Suprapubic skin (tissue), 4 donors: ENCODE results near the gene CHSY1. TPM values are rescaled to one million over a fixed set of nuclear protein-coding genes. Genes with fewer than 3 reads are reported as not detected.
A peak's percentile ranks its signal among the peaks of the same experiment; 100 is the strongest.

Source experiments
- DNase-seq, 2 donors: peaks; one replicate each; pipeline ENCODE4 v3.0.0-alpha.2; 2019; ENCODE audit warnings: low spot score in 2 of 2
- H3K27ac ChIP-seq: fragments of 200-600 bp; sonication (generic); one replicate; pipeline ENCODE4 v1.5.1; 2019
- H3K27me3 ChIP-seq: fragments of 200-600 bp; sonication (generic); one replicate; pipeline ENCODE4 v1.5.1; 2019
- H3K36me3 ChIP-seq: fragments of 200-600 bp; sonication (generic); one replicate; pipeline ENCODE4 v1.5.1; 2019
- H3K4me1 ChIP-seq: fragments of 200-600 bp; sonication (generic); one replicate; pipeline ENCODE4 v1.5.1; 2019
- H3K4me3 ChIP-seq: fragments of 200-600 bp; sonication (generic); one replicate; pipeline ENCODE4 v1.5.1; 2019; ENCODE audit warnings: mild to moderate bottlenecking
- H3K9me3 ChIP-seq: fragments of 200-600 bp; sonication (generic); one replicate; pipeline ENCODE4 v1.5.1; 2019
- EP300 ChIP-seq: sonication (generic); formaldehyde crosslinking; IDR thresholded peaks from one replicate; pipeline ENCODE4 v1.6.1; 2017; ENCODE audit warnings: antibody characterized with exemption
- POLR2A ChIP-seq, 2 donors: fragments of 450-650 bp; IDR thresholded peaks; one replicate each; pipeline ENCODE4 v1.6.1; 2017; ENCODE audit warnings: antibody characterized with exemption in 2 of 2, mild to moderate bottlenecking in 2 of 2, moderate library complexity in 2 of 2
- POLR2AphosphoS5 ChIP-seq, 3 donors: sonication (generic); formaldehyde crosslinking; IDR thresholded peaks; one replicate each; pipeline ENCODE4 v1.6.1; 2017; ENCODE audit warnings: antibody characterized with exemption in 3 of 3
- WGBS: methylation state at CpG from one replicate; pipeline ENCODE4 v1.1.5; 2018; 5-methylcytosine and 5-hydroxymethylcytosine counted together
- total RNA-seq, 4 donors: library from RNA; depleted of rRNA; stranded (reverse); fragments of >200 nt; gene quantifications; one replicate each; pipeline ENCODE4 v1.1.0, GENCODE V29; 2016
- TF ChIP-seq, protein P1 (sequence below), 2 donors: fragments of 200-600 bp in 1 of 2; fragments of 450-650 bp in 1 of 2; sonication (generic) in 1 of 2; IDR thresholded peaks; one replicate each; pipeline ENCODE4 v1.5.1; 2016 to 2019; ENCODE audit warnings: antibody characterized with exemption in 2 of 2, mild to moderate bottlenecking in 1 of 2, moderate library complexity in 1 of 2

CHSY1 gene
- total RNA-seq, 4 donors from 2014 or later, result 29.7 to 39.6 (median 30.5) TPM

DNA sequence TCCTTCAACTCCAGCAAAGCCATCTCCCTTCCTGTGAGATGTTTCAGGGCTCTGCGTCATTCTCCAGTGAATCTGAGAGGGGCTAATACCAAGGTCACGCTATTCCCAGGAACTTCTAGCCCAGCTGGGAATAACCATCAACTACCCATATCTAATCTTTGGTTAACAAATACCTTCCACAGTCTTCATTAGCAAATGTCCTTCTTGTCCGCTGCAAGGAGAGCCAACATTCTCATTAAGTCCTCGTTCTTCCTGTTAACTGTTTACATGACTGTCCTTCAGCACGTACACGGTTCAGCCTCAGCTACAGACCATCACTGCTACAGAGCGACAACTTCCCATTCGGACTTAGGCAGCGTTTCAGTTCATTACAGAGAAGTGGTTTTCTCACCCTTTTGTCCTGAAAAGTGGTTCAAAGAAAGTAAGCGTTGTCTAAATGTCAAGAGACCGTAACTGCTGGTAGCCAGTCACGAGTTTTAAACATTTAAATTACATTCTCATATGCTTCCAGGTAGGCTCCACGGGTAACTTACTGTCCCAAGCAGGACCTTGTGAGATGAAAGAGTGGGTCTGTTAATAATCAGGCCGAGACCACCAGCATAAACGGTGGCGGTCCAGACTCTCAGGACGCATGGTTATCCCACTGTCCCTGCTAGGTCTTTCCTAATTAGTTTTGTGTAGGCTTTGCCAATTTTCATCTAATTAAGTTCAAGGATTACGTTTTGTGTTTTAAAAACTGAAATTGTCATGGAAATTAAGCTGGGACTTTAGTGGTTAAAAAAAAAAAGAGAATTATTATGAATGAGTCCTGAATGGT, 63.8 kb downstream of the CHSY1 start:
- Histone ChIP-seq H3K4me3 (peak overlapping the region; percentile 45), H3K27ac (peak overlapping the region; percentile 70), H3K27me3 (no peaks in the 10 kb centered on the region), H3K36me3 (no peaks in the 10 kb centered on the region), H3K9me3 (no peaks in the 10 kb centered on the region), H3K4me1 (peaks cover 94% of the 10 kb centered on the region)
- DNase-seq, result no peak
- WGBS, result 52% methylated on average over 18 of the region's 18 CpGs
- TF ChIP-seq POLR2AphosphoS5 (IDR thresholded peaks at IDR 0.05) (no peak), EP300 (no peak)
- TF ChIP-seq, protein P1, sequence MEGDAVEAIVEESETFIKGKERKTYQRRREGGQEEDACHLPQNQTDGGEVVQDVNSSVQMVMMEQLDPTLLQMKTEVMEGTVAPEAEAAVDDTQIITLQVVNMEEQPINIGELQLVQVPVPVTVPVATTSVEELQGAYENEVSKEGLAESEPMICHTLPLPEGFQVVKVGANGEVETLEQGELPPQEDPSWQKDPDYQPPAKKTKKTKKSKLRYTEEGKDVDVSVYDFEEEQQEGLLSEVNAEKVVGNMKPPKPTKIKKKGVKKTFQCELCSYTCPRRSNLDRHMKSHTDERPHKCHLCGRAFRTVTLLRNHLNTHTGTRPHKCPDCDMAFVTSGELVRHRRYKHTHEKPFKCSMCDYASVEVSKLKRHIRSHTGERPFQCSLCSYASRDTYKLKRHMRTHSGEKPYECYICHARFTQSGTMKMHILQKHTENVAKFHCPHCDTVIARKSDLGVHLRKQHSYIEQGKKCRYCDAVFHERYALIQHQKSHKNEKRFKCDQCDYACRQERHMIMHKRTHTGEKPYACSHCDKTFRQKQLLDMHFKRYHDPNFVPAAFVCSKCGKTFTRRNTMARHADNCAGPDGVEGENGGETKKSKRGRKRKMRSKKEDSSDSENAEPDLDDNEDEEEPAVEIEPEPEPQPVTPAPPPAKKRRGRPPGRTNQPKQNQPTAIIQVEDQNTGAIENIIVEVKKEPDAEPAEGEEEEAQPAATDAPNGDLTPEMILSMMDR (IDR thresholded peaks at IDR 0.05), result no peak

DNA sequence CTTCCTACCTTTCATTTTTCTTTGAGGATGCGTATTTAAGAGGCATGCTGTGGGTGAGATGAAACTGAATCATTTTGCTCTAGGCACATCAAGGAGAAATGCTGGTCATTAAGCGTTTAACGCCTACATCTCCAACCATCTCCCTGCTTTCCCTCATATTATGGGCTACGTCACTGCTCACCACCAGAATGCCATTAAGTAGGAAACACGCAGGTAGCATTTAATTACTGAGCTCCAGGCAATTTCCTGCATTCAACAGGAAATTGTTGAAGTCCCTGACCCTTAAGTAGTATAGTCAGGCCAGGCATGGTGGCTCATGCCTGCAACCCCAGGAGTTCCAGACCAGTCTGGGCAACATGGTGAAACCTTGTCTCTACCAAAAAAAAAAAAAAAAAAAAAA, 66.1 kb downstream of the CHSY1 start:
- no peaks in the 10 kb centered on the region for H3K27me3 ChIP-seq
- H3K4me1 ChIP-seq, result peaks cover 74% of the 10 kb centered on the region
- TF ChIP-seq POLR2AphosphoS5 (IDR thresholded peaks at IDR 0.05) (no peak), EP300 (no peak), POLR2A (IDR thresholded peaks at IDR 0.05) (no peak)
- TF ChIP-seq, protein P1 (IDR thresholded peaks at IDR 0.05), result no peak
- H3K27ac ChIP-seq, result no peak overlapping the region
- no peaks in the 10 kb centered on the region for H3K36me3 ChIP-seq
- no peak for DNase-seq
- no peaks in the 10 kb centered on the region for H3K9me3 ChIP-seq
- 73% methylated on average over 5 of the region's 5 CpGs for WGBS
- H3K4me3 ChIP-seq, result no peak overlapping the region

DNA sequence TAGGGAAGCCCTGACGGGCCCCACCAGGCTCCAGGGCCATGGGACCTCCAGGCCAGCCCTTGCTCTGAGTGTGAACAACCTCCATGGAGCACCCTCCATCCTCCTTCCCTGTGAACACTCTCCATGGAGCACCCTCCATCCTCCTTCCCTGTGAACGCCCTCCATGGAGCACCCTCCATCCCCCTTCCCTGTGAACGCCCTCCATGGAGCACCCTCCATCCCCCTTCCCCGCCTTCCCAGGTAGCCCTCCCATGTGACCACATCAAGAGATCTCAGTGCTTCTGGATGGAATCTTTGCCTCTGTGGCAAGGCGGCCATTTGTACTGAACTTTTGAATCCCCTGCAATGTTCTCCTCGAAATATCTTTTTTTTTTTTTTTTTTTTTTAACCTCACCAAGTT, 66.5 kb downstream of the CHSY1 start:
- H3K27me3 ChIP-seq, result no peaks in the 10 kb centered on the region
- H3K27ac ChIP-seq, result no peak overlapping the region
- peak in 1 of 2 donors; percentile 55 for DNase-seq
- 87% methylated on average over 6 of the region's 6 CpGs for WGBS
- no peaks in the 10 kb centered on the region for H3K36me3 ChIP-seq
- H3K9me3 ChIP-seq, result no peaks in the 10 kb centered on the region
- no peak overlapping the region for H3K4me3 ChIP-seq
- TF ChIP-seq, protein P1 (IDR thresholded peaks at IDR 0.05), result no peak
- TF ChIP-seq EP300 (no peak), POLR2AphosphoS5 (IDR thresholded peaks at IDR 0.05) (no peak), POLR2A (IDR thresholded peaks at IDR 0.05) (no peak)
- H3K4me1 ChIP-seq, result peaks cover 73% of the 10 kb centered on the region

DNA sequence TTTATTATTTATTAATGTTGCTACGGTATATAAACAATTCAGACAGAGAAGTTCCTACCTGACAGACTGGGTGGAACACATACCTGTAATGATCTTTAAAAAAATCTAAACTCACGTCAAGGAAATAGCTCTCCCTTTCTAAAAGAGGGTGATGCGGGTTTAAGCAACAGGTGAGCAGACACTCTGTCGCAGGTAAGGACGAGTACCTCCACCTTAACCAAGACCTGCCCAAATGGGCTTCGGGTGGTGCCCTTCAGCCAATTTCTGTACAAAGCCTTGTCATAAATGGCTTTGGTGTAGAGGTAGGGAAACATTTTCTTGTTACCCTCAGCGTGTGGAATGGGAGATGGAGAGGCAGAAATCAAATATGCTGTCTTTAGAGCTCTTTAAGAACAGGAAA, 67.0 kb downstream of the CHSY1 start:
- H3K4me3 ChIP-seq, result no peak overlapping the region
- no peaks in the 10 kb centered on the region for H3K9me3 ChIP-seq
- whole genome bisulfite sequencing, result 59% methylated on average over 7 of the region's 7 CpGs
- no peaks in the 10 kb centered on the region for H3K36me3 ChIP-seq
- DNase-seq, result peak in 1 of 2 donors; percentile 29
- no peaks in the 10 kb centered on the region for H3K27me3 ChIP-seq
- TF ChIP-seq EP300, result no peak
- TF ChIP-seq POLR2AphosphoS5 (IDR thresholded peaks at IDR 0.05), result no peak
- TF ChIP-seq, protein P1 (IDR thresholded peaks at IDR 0.05), result no peak
- no peak for TF ChIP-seq POLR2A (IDR thresholded peaks at IDR 0.05)
- no peak overlapping the region for H3K27ac ChIP-seq
- H3K4me1 ChIP-seq, result peaks cover 73% of the 10 kb centered on the region

DNA sequence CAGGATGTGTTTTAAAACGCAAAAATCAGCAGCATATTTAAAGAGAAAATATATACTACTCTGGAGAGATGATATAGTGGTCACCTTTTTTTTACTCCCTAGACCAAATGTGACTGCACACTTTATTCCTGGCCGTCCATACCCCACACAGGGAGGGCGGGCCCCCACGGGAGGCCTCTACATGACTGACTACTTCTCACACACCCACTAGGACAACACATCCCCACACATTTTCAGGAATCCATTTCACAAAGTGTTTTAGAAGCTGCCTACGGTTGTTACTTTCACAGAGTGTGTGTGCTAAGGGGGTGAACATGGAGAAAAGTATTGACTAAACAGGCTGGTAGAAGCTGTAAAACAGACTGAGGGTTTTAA, 67.9 kb downstream of the CHSY1 start:
- no peak for TF ChIP-seq POLR2AphosphoS5 (IDR thresholded peaks at IDR 0.05)
- no peak for TF ChIP-seq EP300
- Histone ChIP-seq H3K4me1 (peaks cover 73% of the 10 kb centered on the region), H3K4me3 (no peak overlapping the region), H3K27me3 (no peaks in the 10 kb centered on the region), H3K36me3 (no peaks in the 10 kb centered on the region), H3K9me3 (no peaks in the 10 kb centered on the region), H3K27ac (peak overlapping the region; percentile 63)
- no peak for DNase-seq
- WGBS, result 62% methylated on average over 5 of the region's 5 CpGs
